T-helper 9 cell (primary cell): ENCODE data around the gene CALM1.
"Not testable (repeated sequence)": the region's sequence is repeated elsewhere in the genome, so short reads cannot be mapped to it uniquely, and the experiment has no call there.

ENCODE experiments used
- DNase-seq: peaks from one replicate; pipeline ENCODE4 v3.0.0-alpha.2; 2020

CALM1 gene

GRCh38 chr14:90383731-90384542 lies 12.9 kb upstream of the CALM1 start:
- DNase-seq, result peak; percentile 48

- no peak for DNase-seq
Measured at GRCh38 chr14:90384543-90384911, 12.3 kb upstream of the CALM1 start.

GRCh38 chr14:90386321-90386720 lies 10.5 kb upstream of the CALM1 start:
- DNase-seq, result no peak

- DNase-seq, result no peak
Measured at GRCh38 chr14:90387206-90387760, 9.5 kb upstream of the CALM1 start.

- DNase-seq, result no peak
Measured at GRCh38 chr14:90388437-90388836, 8.4 kb upstream of the CALM1 start.

- no peak for DNase-seq
Measured at GRCh38 chr14:90388982-90389381, 7.8 kb upstream of the CALM1 start.

GRCh38 chr14:90393966-90394365 lies 2.9 kb upstream of the CALM1 start:
- no peak for DNase-seq

GRCh38 chr14:90394782-90395181 lies 2.0 kb upstream of the CALM1 start:
- not testable (repeated sequence) for DNase-seq

- DNase-seq, result peak; percentile 49
Measured at GRCh38 chr14:90397425-90398314, 841 bp downstream of the CALM1 start.

- peak; percentile 55 for DNase-seq
Measured at GRCh38 chr14:90398315-90398839, 1.5 kb downstream of the CALM1 start.

- DNase-seq, result no peak
Measured at GRCh38 chr14:90398841-90399540, 2.2 kb downstream of the CALM1 start.

GRCh38 chr14:90399541-90400444 lies 3.0 kb downstream of the CALM1 start:
- DNase-seq, result peak; percentile 76

- DNase-seq, result no peak
Measured at GRCh38 chr14:90400904-90401561, 4.2 kb downstream of the CALM1 start.

- DNase-seq, result no peak
Measured at GRCh38 chr14:90402016-90402415, 5.2 kb downstream of the CALM1 start.

GRCh38 chr14:90403065-90403464 lies 6.2 kb downstream of the CALM1 start:
- DNase-seq, result no peak

GRCh38 chr14:90405101-90405500 lies 8.3 kb downstream of the CALM1 start:
- no peak for DNase-seq

GRCh38 chr14:90405755-90406154 lies 8.9 kb downstream of the CALM1 start:
- no peak for DNase-seq

GRCh38 chr14:90406384-90406798 lies 9.6 kb downstream of the CALM1 start:
- DNase-seq, result no peak

GRCh38 chr14:90407230-90407629 lies 10.4 kb downstream of the CALM1 start:
- DNase-seq, result no peak

GRCh38 chr14:90408713-90409112 lies 11.9 kb downstream of the CALM1 start:
- DNase-seq, result no peak

- DNase-seq, result no peak
Measured at GRCh38 chr14:90409209-90409730, 12.4 kb downstream of the CALM1 start.
